ENCODE results near the gene DPH1.
A peak's percentile ranks its signal among the peaks of the same experiment; 100 is the strongest.

The DPH1 gene

DNA sequence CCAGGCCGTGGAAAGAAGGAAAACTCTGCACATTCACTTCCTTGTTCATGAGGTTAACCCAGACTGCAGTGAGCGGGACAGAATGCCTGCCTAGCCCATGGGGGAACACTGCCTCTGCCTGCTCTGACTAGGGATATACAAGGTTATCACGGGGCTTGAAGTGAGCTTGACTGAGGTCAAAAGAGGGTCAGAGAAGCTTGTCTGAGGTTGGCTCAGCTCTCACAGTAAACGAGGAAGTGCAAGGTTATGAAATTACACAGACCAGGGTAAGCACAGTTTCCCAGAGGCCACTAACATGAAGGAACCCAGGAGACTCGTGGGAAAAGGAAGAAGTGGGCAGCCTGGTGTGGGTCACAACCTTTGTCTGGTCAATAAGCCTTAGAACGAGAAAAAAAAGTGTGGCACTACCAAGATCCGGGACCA is 53.7 kb downstream of the DPH1 start:
- Histone ChIP-seq H3K79me2 (ENCODE audit: insufficient read depth, low read length) (no peaks in the 10 kb centered on the region), H4K20me1 (ENCODE audit: insufficient read depth, low read length, poor library complexity, severe bottlenecking) (no peaks in the 10 kb centered on the region), H3K4me3 (ENCODE audit: low read length, poor library complexity, severe bottlenecking) (no peak overlapping the region), H3K9me2 (replicated peaks; ENCODE audit: low read depth, low read length) (no peaks in the 10 kb centered on the region), H3K9me3 (ENCODE audit: insufficient read depth, low read depth, low read length) (no peaks in the 10 kb centered on the region), H3K27me3 (ENCODE audit: insufficient read depth, low read length, poor library complexity, severe bottlenecking) (no peaks in the 10 kb centered on the region), H3K4me2 (ENCODE audit: low read depth, low read length, poor library complexity, severe bottlenecking) (no peak overlapping the region), H3K9ac (ENCODE audit: low read depth, low read length, poor library complexity, severe bottlenecking) (no peak overlapping the region), H3K4me1 (ENCODE audit: insufficient read depth, low read length, poor library complexity, severe bottlenecking) (peaks cover 44% of the 10 kb centered on the region), H2AFZ (ENCODE audit: low read length) (no peak overlapping the region), H3K36me3 (ENCODE audit: insufficient read depth, low read length) (peaks cover 63% of the 10 kb centered on the region; the same call in 1 of the 2 replicates), H3F3A (ENCODE audit: low read depth) (no peaks in the 10 kb centered on the region)
- no peak for TF ChIP-seq EZH2phosphoT487 (IDR thresholded peaks at IDR 0.05; ENCODE audit: borderline replicate concordance)
- TF ChIP-seq, protein P1, sequence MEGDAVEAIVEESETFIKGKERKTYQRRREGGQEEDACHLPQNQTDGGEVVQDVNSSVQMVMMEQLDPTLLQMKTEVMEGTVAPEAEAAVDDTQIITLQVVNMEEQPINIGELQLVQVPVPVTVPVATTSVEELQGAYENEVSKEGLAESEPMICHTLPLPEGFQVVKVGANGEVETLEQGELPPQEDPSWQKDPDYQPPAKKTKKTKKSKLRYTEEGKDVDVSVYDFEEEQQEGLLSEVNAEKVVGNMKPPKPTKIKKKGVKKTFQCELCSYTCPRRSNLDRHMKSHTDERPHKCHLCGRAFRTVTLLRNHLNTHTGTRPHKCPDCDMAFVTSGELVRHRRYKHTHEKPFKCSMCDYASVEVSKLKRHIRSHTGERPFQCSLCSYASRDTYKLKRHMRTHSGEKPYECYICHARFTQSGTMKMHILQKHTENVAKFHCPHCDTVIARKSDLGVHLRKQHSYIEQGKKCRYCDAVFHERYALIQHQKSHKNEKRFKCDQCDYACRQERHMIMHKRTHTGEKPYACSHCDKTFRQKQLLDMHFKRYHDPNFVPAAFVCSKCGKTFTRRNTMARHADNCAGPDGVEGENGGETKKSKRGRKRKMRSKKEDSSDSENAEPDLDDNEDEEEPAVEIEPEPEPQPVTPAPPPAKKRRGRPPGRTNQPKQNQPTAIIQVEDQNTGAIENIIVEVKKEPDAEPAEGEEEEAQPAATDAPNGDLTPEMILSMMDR (conservative IDR thresholded peaks at IDR 0.05; ENCODE audit: low read length): no peak

DNA sequence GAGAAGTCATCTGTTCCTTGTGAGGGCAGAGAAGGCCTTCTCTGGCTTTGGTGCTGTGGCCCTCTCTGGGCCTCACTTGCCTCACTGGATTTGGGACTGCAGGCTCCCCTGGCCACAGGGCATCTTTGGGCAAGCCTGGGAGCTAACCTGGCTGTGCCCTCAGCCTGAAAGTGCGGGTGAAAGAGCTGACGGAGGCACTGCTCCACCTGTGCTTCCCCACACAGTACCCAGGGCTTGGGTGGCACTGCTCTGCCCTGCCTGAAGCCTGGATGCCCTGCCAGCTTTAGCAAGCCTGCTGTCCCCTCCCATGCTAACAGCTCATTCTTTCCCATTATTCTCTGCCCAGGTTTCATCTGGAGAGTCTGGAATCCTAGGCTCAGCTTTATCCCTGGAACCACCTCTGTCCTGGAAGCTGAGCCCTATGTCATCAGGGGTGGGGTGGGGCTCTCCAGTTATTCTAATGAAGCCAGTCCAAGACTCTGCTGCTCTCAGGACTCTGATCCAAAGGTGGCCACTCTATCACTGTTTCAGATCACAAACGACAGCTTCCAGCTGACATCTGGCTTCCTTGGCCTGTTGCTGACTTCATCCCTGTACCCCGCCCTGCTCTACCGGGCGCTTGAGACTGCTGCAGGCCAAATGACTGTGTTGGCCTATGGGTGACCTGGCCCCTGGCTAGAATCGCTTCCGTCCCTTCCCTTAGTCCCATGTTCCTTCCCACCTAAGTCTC is 54.2 kb downstream of the DPH1 start:
- H3K9me3 ChIP-seq (ENCODE audit: insufficient read depth, low read depth, low read length): no peaks in the 10 kb centered on the region
- no peak overlapping the region for H2AFZ ChIP-seq (ENCODE audit: low read length)
- no peaks in the 10 kb centered on the region for H3K79me2 ChIP-seq (ENCODE audit: insufficient read depth, low read length)
- H3K36me3 ChIP-seq (ENCODE audit: insufficient read depth, low read length): peaks cover 57% of the 10 kb centered on the region; the same call in 1 of the 2 replicates
- no peaks in the 10 kb centered on the region for H3F3A ChIP-seq (ENCODE audit: low read depth)
- H3K4me1 ChIP-seq (ENCODE audit: insufficient read depth, low read length, poor library complexity, severe bottlenecking): peaks cover 50% of the 10 kb centered on the region
- H3K9ac ChIP-seq (ENCODE audit: low read depth, low read length, poor library complexity, severe bottlenecking): peak overlapping the region; percentile 3
- no peak for TF ChIP-seq EZH2phosphoT487 (IDR thresholded peaks at IDR 0.05; ENCODE audit: borderline replicate concordance)
- TF ChIP-seq, protein P1 (conservative IDR thresholded peaks at IDR 0.05; ENCODE audit: low read length): no peak
- H3K9me2 ChIP-seq (replicated peaks; ENCODE audit: low read depth, low read length): no peaks in the 10 kb centered on the region
- no peaks in the 10 kb centered on the region for H3K27me3 ChIP-seq (ENCODE audit: insufficient read depth, low read length, poor library complexity, severe bottlenecking)
- no peak overlapping the region for H3K4me2 ChIP-seq (ENCODE audit: low read depth, low read length, poor library complexity, severe bottlenecking)
- no peaks in the 10 kb centered on the region for H4K20me1 ChIP-seq (ENCODE audit: insufficient read depth, low read length, poor library complexity, severe bottlenecking)
- no peak overlapping the region for H3K4me3 ChIP-seq (ENCODE audit: low read length, poor library complexity, severe bottlenecking)

DNA sequence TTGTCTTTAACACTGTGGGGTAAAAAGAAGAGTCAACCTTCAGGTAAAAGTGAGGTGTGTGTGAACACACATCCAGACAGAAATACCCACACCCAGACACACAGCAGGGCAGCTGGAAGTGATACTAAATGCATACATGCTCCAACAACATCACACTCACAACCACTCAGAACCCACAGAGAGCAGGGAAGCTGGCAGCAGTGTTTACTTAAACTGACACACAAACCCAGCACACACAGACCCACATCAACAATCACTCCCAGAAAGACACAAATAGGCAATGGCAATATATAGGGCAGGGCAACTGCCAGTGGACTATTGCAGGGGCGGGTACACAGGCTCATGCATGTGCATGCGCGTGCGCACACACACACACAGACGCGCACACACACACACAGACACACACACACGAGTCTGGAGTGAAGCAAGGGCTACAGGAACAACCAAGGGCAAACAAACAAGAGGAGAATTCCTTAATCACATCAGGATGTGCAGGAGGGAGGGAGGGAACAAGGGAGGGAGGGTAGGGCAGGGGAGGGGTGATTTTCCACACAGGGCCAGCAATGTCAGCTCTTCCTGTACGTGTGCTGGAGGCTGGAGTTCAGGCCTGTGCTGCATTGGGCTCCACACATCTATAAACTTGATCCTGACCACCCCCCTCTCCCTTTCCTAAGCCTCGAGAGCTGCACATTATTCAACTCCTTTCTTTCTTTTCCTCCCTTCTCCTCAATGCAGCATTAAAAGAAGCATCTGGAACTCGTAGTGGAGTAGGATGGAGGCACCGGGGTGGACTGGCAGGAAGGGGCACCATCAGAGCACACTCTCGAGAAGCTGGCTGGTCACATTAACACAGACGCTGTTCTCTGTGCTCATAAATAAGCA is 55.1 kb downstream of the DPH1 start:
- Histone ChIP-seq H3K9me2 (replicated peaks; ENCODE audit: low read depth, low read length) (no peaks in the 10 kb centered on the region), H3K36me3 (ENCODE audit: insufficient read depth, low read length) (peaks cover 54% of the 10 kb centered on the region; the same call in 1 of the 2 replicates), H2AFZ (ENCODE audit: low read length) (no peak overlapping the region)

More for the DNA sequence above, 55.1 kb downstream of the DPH1 start:
- H3K4me1 ChIP-seq (ENCODE audit: insufficient read depth, low read length, poor library complexity, severe bottlenecking): peaks cover 56% of the 10 kb centered on the region
- H3K9ac ChIP-seq (ENCODE audit: low read depth, low read length, poor library complexity, severe bottlenecking): peak overlapping the region; percentile 3
- no peaks in the 10 kb centered on the region for H3K9me3 ChIP-seq (ENCODE audit: insufficient read depth, low read depth, low read length)
- H3K4me3 ChIP-seq (ENCODE audit: low read length, poor library complexity, severe bottlenecking): no peak overlapping the region
- no peaks in the 10 kb centered on the region for H4K20me1 ChIP-seq (ENCODE audit: insufficient read depth, low read length, poor library complexity, severe bottlenecking)
- peak overlapping the region; percentile 10 for H3K4me2 ChIP-seq (ENCODE audit: low read depth, low read length, poor library complexity, severe bottlenecking)
- H3F3A ChIP-seq (ENCODE audit: low read depth): no peaks in the 10 kb centered on the region
- H3K79me2 ChIP-seq (ENCODE audit: insufficient read depth, low read length): no peaks in the 10 kb centered on the region
- no peaks in the 10 kb centered on the region for H3K27me3 ChIP-seq (ENCODE audit: insufficient read depth, low read length, poor library complexity, severe bottlenecking)
- TF ChIP-seq EZH2phosphoT487 (IDR thresholded peaks at IDR 0.05; ENCODE audit: borderline replicate concordance): no peak
- TF ChIP-seq, protein P1 (conservative IDR thresholded peaks at IDR 0.05; ENCODE audit: low read length): no peak
